Neural cell (in vitro differentiated cells): ENCODE results near the gene CREM.

Source experiments
- EP300 ChIP-seq: fragments of 450-650 bp; conservative IDR thresholded peaks from 2 replicates; pipeline ENCODE4 v1.6.1; 2014; ENCODE audit warnings: antibody characterized with exemption, mild to moderate bottlenecking, moderate library complexity; ENCODE audit not compliant: poor library complexity, severe bottlenecking
- EZH2 ChIP-seq: fragments of 200-600, 300-800 bp; shearing (Covaris generic), sonication (generic); IDR thresholded peaks from 2 replicates; pipeline ENCODE4 v1.6.1; 2014; ENCODE audit warnings: antibody characterized with exemption, low read length, borderline replicate concordance, mild to moderate bottlenecking; ENCODE audit not compliant: insufficient read depth, poor library complexity, severe bottlenecking
- MXI1 ChIP-seq: fragments of 450-650 bp; conservative IDR thresholded peaks from 2 replicates; pipeline ENCODE4 v1.6.1; 2014; ENCODE audit warnings: antibody characterized with exemption, mild to moderate bottlenecking; ENCODE audit not compliant: poor library complexity, severe bottlenecking
- POLR2AphosphoS5 ChIP-seq: IDR thresholded peaks from 2 replicates; pipeline ENCODE4 v1.6.1; 2012
- RAD21 ChIP-seq: fragments of 450-650 bp; conservative IDR thresholded peaks from 2 replicates; pipeline ENCODE4 v1.6.1; 2014; ENCODE audit warnings: antibody characterized with exemption, mild to moderate bottlenecking, moderate library complexity
- TAF1 ChIP-seq: IDR thresholded peaks from 2 replicates; pipeline ENCODE4 v1.6.1; 2012; ENCODE audit warnings: low read depth
- TF ChIP-seq, protein P1 (sequence below): fragments of 450-650 bp; IDR thresholded peaks from 2 replicates; pipeline ENCODE4 v1.5.1; 2014; ENCODE audit warnings: antibody characterized with exemption, mild to moderate bottlenecking, moderate library complexity; ENCODE audit not compliant: poor library complexity, severe bottlenecking

DNA sequence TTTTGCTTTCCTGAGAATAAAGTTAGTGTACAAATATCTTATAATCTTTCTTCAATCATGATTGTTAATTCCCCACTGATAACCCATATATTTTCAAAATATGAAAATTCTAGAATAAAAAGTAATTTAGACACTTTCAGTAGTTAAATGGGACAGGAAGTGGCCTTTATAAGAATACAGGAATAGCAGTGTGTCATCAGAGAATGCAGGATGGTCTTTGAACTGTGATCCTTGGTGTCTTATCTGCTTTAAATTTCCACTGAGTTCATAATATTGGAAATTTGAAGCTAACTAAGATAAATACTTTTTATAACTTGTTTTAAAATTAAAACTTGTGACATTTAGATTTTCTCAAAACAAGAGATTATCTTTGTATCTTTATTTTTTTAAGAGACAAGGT is 75.4 kb downstream of the CREM start:
- TF ChIP-seq EP300 = no peak
- no peak for TF ChIP-seq POLR2AphosphoS5
- TF ChIP-seq, protein P1, sequence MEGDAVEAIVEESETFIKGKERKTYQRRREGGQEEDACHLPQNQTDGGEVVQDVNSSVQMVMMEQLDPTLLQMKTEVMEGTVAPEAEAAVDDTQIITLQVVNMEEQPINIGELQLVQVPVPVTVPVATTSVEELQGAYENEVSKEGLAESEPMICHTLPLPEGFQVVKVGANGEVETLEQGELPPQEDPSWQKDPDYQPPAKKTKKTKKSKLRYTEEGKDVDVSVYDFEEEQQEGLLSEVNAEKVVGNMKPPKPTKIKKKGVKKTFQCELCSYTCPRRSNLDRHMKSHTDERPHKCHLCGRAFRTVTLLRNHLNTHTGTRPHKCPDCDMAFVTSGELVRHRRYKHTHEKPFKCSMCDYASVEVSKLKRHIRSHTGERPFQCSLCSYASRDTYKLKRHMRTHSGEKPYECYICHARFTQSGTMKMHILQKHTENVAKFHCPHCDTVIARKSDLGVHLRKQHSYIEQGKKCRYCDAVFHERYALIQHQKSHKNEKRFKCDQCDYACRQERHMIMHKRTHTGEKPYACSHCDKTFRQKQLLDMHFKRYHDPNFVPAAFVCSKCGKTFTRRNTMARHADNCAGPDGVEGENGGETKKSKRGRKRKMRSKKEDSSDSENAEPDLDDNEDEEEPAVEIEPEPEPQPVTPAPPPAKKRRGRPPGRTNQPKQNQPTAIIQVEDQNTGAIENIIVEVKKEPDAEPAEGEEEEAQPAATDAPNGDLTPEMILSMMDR = no peak
- no peak for TF ChIP-seq RAD21
- TF ChIP-seq EZH2 = no peak
- TF ChIP-seq MXI1 = no peak
- TF ChIP-seq TAF1 = no peak
